ENCODE results near the gene CBLB.

DNA sequence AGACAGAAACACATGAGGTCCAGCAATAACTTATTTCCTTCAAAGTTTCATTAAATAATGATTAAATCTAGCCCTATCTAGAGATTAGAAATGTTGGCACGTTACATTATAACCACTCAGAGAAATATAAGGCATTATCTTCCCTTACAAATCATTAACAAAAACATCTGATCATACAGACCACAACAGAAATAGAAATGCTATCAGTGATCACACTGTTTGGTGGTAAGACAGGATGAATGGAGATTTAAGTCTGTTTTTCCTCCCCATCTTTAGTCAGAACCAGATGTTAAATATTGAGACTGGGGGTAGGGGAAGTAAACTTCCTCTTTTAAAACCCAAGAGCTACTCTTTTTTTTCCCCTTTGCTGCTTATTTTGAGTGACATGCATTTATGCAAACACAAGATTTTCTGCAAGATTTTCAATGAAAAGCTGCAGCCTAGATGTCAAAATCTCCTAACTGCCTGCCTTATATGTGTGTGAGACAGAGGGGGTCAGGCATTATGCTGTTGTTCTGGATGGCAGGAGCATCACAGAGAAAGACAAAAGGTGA, 70.4 kb downstream of the CBLB start:
- TF ChIP-seq, protein P1, sequence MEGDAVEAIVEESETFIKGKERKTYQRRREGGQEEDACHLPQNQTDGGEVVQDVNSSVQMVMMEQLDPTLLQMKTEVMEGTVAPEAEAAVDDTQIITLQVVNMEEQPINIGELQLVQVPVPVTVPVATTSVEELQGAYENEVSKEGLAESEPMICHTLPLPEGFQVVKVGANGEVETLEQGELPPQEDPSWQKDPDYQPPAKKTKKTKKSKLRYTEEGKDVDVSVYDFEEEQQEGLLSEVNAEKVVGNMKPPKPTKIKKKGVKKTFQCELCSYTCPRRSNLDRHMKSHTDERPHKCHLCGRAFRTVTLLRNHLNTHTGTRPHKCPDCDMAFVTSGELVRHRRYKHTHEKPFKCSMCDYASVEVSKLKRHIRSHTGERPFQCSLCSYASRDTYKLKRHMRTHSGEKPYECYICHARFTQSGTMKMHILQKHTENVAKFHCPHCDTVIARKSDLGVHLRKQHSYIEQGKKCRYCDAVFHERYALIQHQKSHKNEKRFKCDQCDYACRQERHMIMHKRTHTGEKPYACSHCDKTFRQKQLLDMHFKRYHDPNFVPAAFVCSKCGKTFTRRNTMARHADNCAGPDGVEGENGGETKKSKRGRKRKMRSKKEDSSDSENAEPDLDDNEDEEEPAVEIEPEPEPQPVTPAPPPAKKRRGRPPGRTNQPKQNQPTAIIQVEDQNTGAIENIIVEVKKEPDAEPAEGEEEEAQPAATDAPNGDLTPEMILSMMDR (IDR thresholded peaks at IDR 0.05) = no peak
- no peak for TF ChIP-seq POLR2A (IDR thresholded peaks at IDR 0.05)

All from adrenal gland (tissue), 5 donors.